K562 (cell line): Measurements from ENCODE around the gene FAM83F. TPM values are rescaled to one million over a fixed set of nuclear protein-coding genes. Genes with fewer than 3 reads are reported as not detected.

Experiments
- ATAC-seq: fragments of 200-7000 bp; cut with Tn5 transposase; 3 replicates; pipeline ENCODE4 v1.9.1; 2020; ENCODE audit warnings: moderate library complexity
- BruUV-seq: library from RNA; stranded (reverse); fragments of 400-500 nt; replicated peaks from 2 replicates; lab custom pipeline; 2021; lab: Mats Ljungman, UMichigan
- CTCF ChIA-PET: fragments of 300-600 bp; formaldehyde crosslinking; extraction: SDS; loops from one replicate; lab custom pipeline; 2021; ENCODE audit warnings: low intra/inter-chr PET ratio; lab: Yijun Ruan, JAX
- POLR2A ChIA-PET: fragments of 300-600, 350-650 bp; sonication (Branson Sonifier 250); formaldehyde crosslinking; extraction: SDS; loops from one replicate; lab custom pipeline; 2021; ENCODE audit warnings: antibody characterized with exemption, inconsistent platforms; lab: Yijun Ruan, JAX
- DNase-seq, 4 experiments: peaks; one replicate each; pipeline versions ENCODE4 v3.0.0 to v3.0.0-alpha.2; 2011 to 2018; ENCODE audit warnings: low spot score in 3 of 4, mixed read lengths in 3 of 4; ENCODE audit errors: extremely low read depth in 1 of 4
- FAIRE-seq: peaks from 2 replicates; lab custom pipeline; 2011; peaks lifted over from hg19 to GRCh38; lab: Jason Lieb, UNC
- H2AFZ ChIP-seq: 2 replicates; pipeline ENCODE4 v1.6.0; 2011; ENCODE audit warnings: low read depth, low read length, control low read depth, inconsistent platforms
- H3K27ac ChIP-seq: fragments of 200-600 bp; 3 replicates; pipeline ENCODE4 v1.8.0; 2011; ENCODE audit warnings: low read depth, mild to moderate bottlenecking, control low read depth, inconsistent platforms, low read length, moderate library complexity, mixed read lengths; ENCODE audit errors: extremely low read depth
- H3K27me3 ChIP-seq, 2 experiments: fragments of 300-600 bp in 1 of 2; 2 replicates in 1 of 2; 3 replicates in 1 of 2; pipeline versions ENCODE4 v1.6.0 to v1.8.0; 2011; ENCODE audit warnings: inconsistent platforms in 2 of 2, low read length in 2 of 2, mild to moderate bottlenecking in 1 of 2, mixed read lengths in 1 of 2, moderate library complexity in 1 of 2; ENCODE audit not compliant: control insufficient read depth in 2 of 2, insufficient read depth in 2 of 2
- H3K36me3 ChIP-seq: fragments of 300-600 bp; 3 replicates; pipeline ENCODE4 v1.8.0; 2011; ENCODE audit warnings: mild to moderate bottlenecking, low read length, inconsistent platforms; ENCODE audit not compliant: control insufficient read depth, insufficient read depth
- H3K4me1 ChIP-seq, 2 experiments: fragments of 200-600 bp in 1 of 2; replicated peaks in 1 of 2; 2 replicates in 1 of 2; 3 replicates in 1 of 2; pipeline versions ENCODE4 v1.5.1 to v1.8.0; 2011; ENCODE audit warnings: inconsistent platforms in 2 of 2, low read length in 2 of 2, mild to moderate bottlenecking in 1 of 2, mixed read lengths in 1 of 2, moderate library complexity in 1 of 2; ENCODE audit not compliant: control insufficient read depth in 2 of 2, insufficient read depth in 2 of 2
- H3K4me2 ChIP-seq: 2 replicates; pipeline ENCODE4 v1.6.1; 2011; ENCODE audit warnings: low read length, control low read depth, inconsistent platforms, mixed read lengths; ENCODE audit not compliant: insufficient read depth
- H3K4me3 ChIP-seq: fragments of 200-600 bp; sonication (generic), shearing (Covaris generic); 2 replicates; pipeline ENCODE4 v1.5.1; 2016; ENCODE audit warnings: control low read depth, inconsistent platforms
- H3K79me2 ChIP-seq: fragments of 200-600 bp; 3 replicates; pipeline ENCODE4 v1.8.0; 2011; ENCODE audit warnings: low read length, inconsistent platforms; ENCODE audit not compliant: control insufficient read depth, insufficient read depth
- H3K9ac ChIP-seq, 2 experiments: 2 replicates each; pipeline versions ENCODE4 v1.6.0 to v1.6.1; 2011; ENCODE audit warnings: low read depth in 2 of 2, low read length in 2 of 2, control low read depth in 1 of 2, inconsistent platforms in 1 of 2, mild to moderate bottlenecking in 1 of 2, mixed read lengths in 1 of 2; ENCODE audit not compliant: insufficient read depth in 1 of 2
- H3K9me1 ChIP-seq: one replicate; pipeline ENCODE4 v1.6.0; 2011; ENCODE audit warnings: inconsistent platforms, mild to moderate bottlenecking, low read length, moderate library complexity; ENCODE audit not compliant: control insufficient read depth, insufficient read depth
- H3K9me3 ChIP-seq: replicated peaks from 2 replicates; pipeline ENCODE4 v1.5.1; 2011; ENCODE audit warnings: low read depth, low read length, inconsistent platforms; ENCODE audit not compliant: control insufficient read depth, insufficient read depth
- H4K20me1 ChIP-seq: replicated peaks from 2 replicates; pipeline ENCODE4 v1.6.1; 2011; ENCODE audit warnings: low read length, inconsistent platforms, mixed read lengths; ENCODE audit not compliant: control insufficient read depth, insufficient read depth
- BHLHE40 ChIP-seq: IDR thresholded peaks from 2 replicates; pipeline ENCODE4 v1.6.1; 2011; ENCODE audit warnings: low read length, improper control_type of control experiment
- C11orf30 ChIP-seq: fragments of 450-650 bp; IDR thresholded peaks from 2 replicates; pipeline ENCODE4 v1.6.1; 2016; ENCODE audit warnings: low read depth, mild to moderate bottlenecking
- CAMTA2 ChIP-seq: fragments of 250-450 bp; sonication (Bioruptor Pico); conservative IDR thresholded peaks from 2 replicates; pipeline ENCODE4 v1.5.1; 2022
- CREB1 ChIP-seq, 2 experiments: sonication (generic) in 1 of 2; formaldehyde crosslinking in 1 of 2; IDR thresholded peaks; 2 replicates each; pipeline versions ENCODE4 v1.6.1 to v1.8.0; 2012 to 2022; ENCODE audit warnings: inconsistent platforms in 1 of 2, mild to moderate bottlenecking in 1 of 2, missing genetic modification reagents in 1 of 2, moderate library complexity in 1 of 2
- ELF4 ChIP-seq: fragments of 450-650 bp; formaldehyde crosslinking; IDR thresholded peaks from 2 replicates; pipeline ENCODE4 v1.4.0; 2022; ENCODE audit warnings: missing genetic modification characterization
- EP300 ChIP-seq: IDR thresholded peaks from 2 replicates; pipeline ENCODE4 v1.6.1; 2012; ENCODE audit warnings: low read length, improper control_type of control experiment
- EWSR1 ChIP-seq: fragments of 450-650 bp; IDR thresholded peaks from 2 replicates; pipeline ENCODE4 v1.6.1; 2018; ENCODE audit warnings: borderline replicate concordance, mild to moderate bottlenecking, low read depth, moderate library complexity; ENCODE audit not compliant: partially characterized antibody
- HMBOX1 ChIP-seq: sonication (generic); IDR thresholded peaks from 2 replicates; pipeline ENCODE4 v1.6.1; 2016
- MBD2 ChIP-seq: sonication (generic); IDR thresholded peaks from 2 replicates; pipeline ENCODE4 v1.6.1; 2016; ENCODE audit warnings: low read depth, borderline replicate concordance
- MED1 ChIP-seq: sonication (generic); formaldehyde crosslinking; IDR thresholded peaks from 2 replicates; pipeline ENCODE4 v1.8.1; 2023; ENCODE audit warnings: missing genetic modification reagents, borderline replicate concordance
- MXD1 ChIP-seq: fragments of 250-450 bp; sonication (Bioruptor Pico); IDR thresholded peaks from 2 replicates; pipeline ENCODE4 v1.8.0; 2021; ENCODE audit warnings: borderline replicate concordance, mild to moderate bottlenecking, moderate library complexity; ENCODE audit not compliant: poor library complexity, severe bottlenecking
- NBN ChIP-seq: fragments of 450-650 bp; IDR thresholded peaks from 2 replicates; pipeline ENCODE4 v1.6.1; 2016; ENCODE audit warnings: low read depth, mild to moderate bottlenecking
- NCOR1 ChIP-seq: fragments of 450-650 bp; IDR thresholded peaks from 2 replicates; pipeline ENCODE4 v1.6.1; 2016; ENCODE audit warnings: mild to moderate bottlenecking, moderate library complexity
- NELFE ChIP-seq: IDR thresholded peaks from 2 replicates; pipeline ENCODE4 v1.6.1; 2011; ENCODE audit warnings: mild to moderate bottlenecking; ENCODE audit not compliant: insufficient read depth, insufficient read length
- NFIX ChIP-seq: fragments of 250-450 bp; sonication (Bioruptor Pico); IDR thresholded peaks from 2 replicates; pipeline ENCODE4 v1.4.0; 2020; ENCODE audit warnings: low read depth, mild to moderate bottlenecking, moderate library complexity
- POLR2AphosphoS5 ChIP-seq: IDR thresholded peaks from 2 replicates; pipeline ENCODE4 v1.6.1; 2011; ENCODE audit warnings: mild to moderate bottlenecking, low read depth, low read length, moderate library complexity; ENCODE audit not compliant: control insufficient read depth, insufficient read depth
- SAFB ChIP-seq: fragments of 200-400 bp; formaldehyde crosslinking; IDR thresholded peaks from 2 replicates; pipeline ENCODE4 v1.6.1; 2017; ENCODE audit warnings: low read depth, low read length, borderline replicate concordance
- SMAD4 ChIP-seq: fragments of 250-450 bp; sonication (Bioruptor Pico); conservative IDR thresholded peaks from 2 replicates; pipeline ENCODE4 v1.8.0; 2021; ENCODE audit warnings: inconsistent platforms, mild to moderate bottlenecking, moderate library complexity
- TAL1 ChIP-seq: fragments of 450-650 bp; IDR thresholded peaks from 2 replicates; pipeline ENCODE4 v1.6.1; 2016; ENCODE audit warnings: mild to moderate bottlenecking
- TBL1XR1 ChIP-seq, 2 experiments: IDR thresholded peaks; 2 replicates each; pipeline ENCODE4 v1.6.1; 2012; ENCODE audit warnings: improper control_type of control experiment in 2 of 2, low read length in 2 of 2, mild to moderate bottlenecking in 1 of 2
- TEAD4 ChIP-seq, 2 experiments: sonication (generic) in 1 of 2; formaldehyde crosslinking in 1 of 2; IDR thresholded peaks; 2 replicates each; pipeline versions ENCODE4 v1.6.1 to v1.8.0; 2012 to 2022; ENCODE audit warnings: borderline replicate concordance in 1 of 2, inconsistent platforms in 1 of 2, low read length in 1 of 2, mild to moderate bottlenecking in 1 of 2, missing genetic modification reagents in 1 of 2
- XRCC3 ChIP-seq: fragments of 450-650 bp; IDR thresholded peaks from 2 replicates; pipeline ENCODE4 v1.6.1; 2017; ENCODE audit warnings: mild to moderate bottlenecking, moderate library complexity
- ZNF133 ChIP-seq: fragments of 250-450 bp; sonication (Bioruptor Pico); IDR thresholded peaks from 2 replicates; pipeline ENCODE4 v1.4.0; 2020; ENCODE audit warnings: mild to moderate bottlenecking
- ZNF57 ChIP-seq: fragments of 450-650 bp; formaldehyde crosslinking; IDR thresholded peaks from 2 replicates; pipeline ENCODE4 v1.4.0; 2020; ENCODE audit warnings: mild to moderate bottlenecking, moderate library complexity
- WGBS: fragments of 100-300 bp; shearing (Covaris generic); methylation state at CpG from one replicate; pipeline ENCODE4 v1.1.6; 2016; ENCODE audit warnings: low coverage, mixed read lengths; ENCODE audit not compliant: insufficient coverage; ENCODE audit errors: missing lambda C conversion rate; 5-methylcytosine and 5-hydroxymethylcytosine counted together
- in situ Hi-C: fragments of 300-500 bp; cut with MboI; formaldehyde crosslinking; loops from 4 replicates; pipeline ENCODE4 v1.15.0; 2018; ENCODE audit warnings: inconsistent platforms, mixed read lengths
- intact Hi-C: fragments of 100-400 bp; cut with micrococcal nuclease; formaldehyde crosslinking; loops from 2 replicates; pipeline ENCODE4 v1.14.2; 2022
- polyA plus RNA-seq, 8 experiments: library from polyadenylated mRNA; depleted of rRNA in 4 of 8; stranded (reverse) in 5 of 8; unstranded in 3 of 8; fragments of >200 nt; fragmentation: Nextera tagmentation in 2 of 8; fragmentation: Illumina TruSeq in 1 of 8; extraction: Ambion mirVana in 2 of 8; extraction: Trizol in 1 of 8; gene quantifications; 2 replicates each; pipeline versions ENCODE4 v1.2.1 to v1.2.3, GENCODE V29; 2011 to 2014; ENCODE audit warnings: inconsistent platforms in 1 of 8, missing spikeins in 1 of 8
- total RNA-seq, 7 experiments: library from RNA; depleted of rRNA in 6 of 7; stranded (reverse); fragments of >200 nt in 6 of 7; fragmentation: Illumina TruSeq in 2 of 7; extraction: Trizol in 2 of 7; gene quantifications; 2 replicates each; pipeline versions ENCODE4 v1.2.1 to v1.2.3, GENCODE V29; 2011 to 2021; ENCODE audit warnings: low replicate concordance in 1 of 7

The FAM83F gene
- total and polyA plus RNA-seq, 9 of the 15 experiments (the other 6 are each of a cell fraction or from before 2014, with no cell fraction given): under 0.01 to 0.13 (median 0.04) TPM; not detected in 1

GRCh38 chr22:39965748-39966147, 29.0 kb upstream of the FAM83F start:
- no peak overlapping the region for H3K4me3 ChIP-seq
- ChIA-PET POLR2A (interaction anchor here (0.6 to 3.3 kb wide), 8 partner anchors 8 to 369 kb away, joined by 3 to 14 read pairs (median 4); no protein-coding TSS in a partner anchor), CTCF (no interaction called here)
- H3K9me1 ChIP-seq: no peaks in the 10 kb centered on the region
- H3K4me2 ChIP-seq: peak overlapping the region; percentile 25; the same call in 1 of the 2 replicates
- no TSS peak for BruUV-seq
- H3K4me1 ChIP-seq: peaks cover 19 to 48% of the 10 kb centered on the region in 2 experiments
- ATAC-seq: peak; percentile 76
- peak; percentile 68 to 85 (median 76) for DNase-seq
- no peak overlapping the region for H2AFZ ChIP-seq
- peak; percentile 95 for FAIRE-seq
- H3K36me3 ChIP-seq: peaks cover 97% of the 10 kb centered on the region
- no peaks in the 10 kb centered on the region for H3K27me3 ChIP-seq
- intact Hi-C loops: no loop called here
- in situ Hi-C loops: no loop called here
- 4% methylated on average over 5 of the region's 5 CpGs for WGBS
- H3K79me2 ChIP-seq: peaks cover 2% of the 10 kb centered on the region; the same call in 1 of the 3 replicates
- H3K27ac ChIP-seq: peak overlapping the region; percentile 72
- H3K9me3 ChIP-seq: no peaks in the 10 kb centered on the region
- H4K20me1 ChIP-seq: no peaks in the 10 kb centered on the region
- peak overlapping the region in 1 of 2 experiments; percentile 50; a peak in 1 of 4 replicates for H3K9ac ChIP-seq
- no peak for TF ChIP-seq XRCC3
- TF ChIP-seq MXD1 (CRISPR knock-in tag): no peak
- TF ChIP-seq ZNF57 (CRISPR knock-in tag): no peak
- TF ChIP-seq TAL1: peak; percentile 77
- no peak for TF ChIP-seq NFIX (CRISPR knock-in tag)
- no peak for TF ChIP-seq NELFE
- peak; percentile 86 for TF ChIP-seq TEAD4 (IDR thresholded peaks at IDR 0.05; ENCODE audit: low read length)
- TF ChIP-seq TEAD4 (CRISPR knock-in tag; IDR thresholded peaks at IDR 0.05; ENCODE audit: borderline replicate concordance): no peak
- peak; percentile 67; the same call in 1 of the 2 replicates for TF ChIP-seq EP300
- peak; percentile 50; the same call in 1 of the 2 replicates for TF ChIP-seq MBD2
- peak; percentile 47; the same call in 1 of the 2 replicates for TF ChIP-seq SMAD4 (CRISPR knock-in tag)
- peak; percentile 86 for TF ChIP-seq POLR2AphosphoS5
- no peak for TF ChIP-seq CREB1 (IDR thresholded peaks at IDR 0.05)
- TF ChIP-seq CREB1 (CRISPR knock-in tag; IDR thresholded peaks at IDR 0.05): 0 out of 2 replicates have a peak, but pooled peaks have one; percentile 37
- no peak for TF ChIP-seq SAFB
- TF ChIP-seq NCOR1: peak; percentile 76
- TF ChIP-seq ZNF133: no peak
- TF ChIP-seq MED1 (CRISPR knock-in tag): no peak
- no peak for TF ChIP-seq C11orf30
- TF ChIP-seq BHLHE40: no peak
- TF ChIP-seq TBL1XR1 (IDR thresholded peaks at IDR 0.05; ENCODE audit: low read length in 2 of 2): no peak; a peak in 1 of 4 replicates
- no peak for TF ChIP-seq CAMTA2 (CRISPR knock-in tag)
- peak; percentile 55; the same call in 1 of the 2 replicates for TF ChIP-seq ELF4 (CRISPR knock-in tag)
- no peak for TF ChIP-seq NBN
- no peak for TF ChIP-seq EWSR1
- TF ChIP-seq HMBOX1: peak; percentile 36; the same call in 1 of the 2 replicates
